HEK293T (cell line): ENCODE results near the gene SUPT3H.
"Not testable (repeated sequence)": the region's sequence is repeated elsewhere in the genome, so short reads cannot be mapped to it uniquely, and the experiment has no call there.

ENCODE experiments used
- CTCF ChIA-PET: fragments of 350-600 bp; formaldehyde crosslinking; extraction: SDS; loops from one replicate; lab custom pipeline; 2021; ENCODE audit warnings: antibody characterized with exemption, inconsistent platforms; lab: Yijun Ruan, JAX
- POLR2A ChIA-PET: fragments of 350-600 bp; formaldehyde crosslinking; extraction: SDS; loops from one replicate; lab custom pipeline; 2020; ENCODE audit warnings: antibody characterized with exemption, inconsistent platforms; lab: Yijun Ruan, JAX
- DNase-seq: peaks from one replicate; pipeline ENCODE4 v3.0.0; 2012; ENCODE audit warnings: mixed read lengths; ENCODE audit errors: extremely low spot score
- ARNT ChIP-seq: fragments of 450-650 bp; IDR thresholded peaks from 2 replicates; pipeline ENCODE4 v1.6.1; 2017; ENCODE audit warnings: mild to moderate bottlenecking
- BHLHE40 ChIP-seq: fragments of 450-650 bp; IDR thresholded peaks from 2 replicates; pipeline ENCODE4 v1.6.1; 2016; ENCODE audit warnings: mild to moderate bottlenecking, moderate library complexity, borderline replicate concordance
- CTBP1 ChIP-seq: fragments of 450-650 bp; IDR thresholded peaks from 2 replicates; pipeline ENCODE4 v1.6.1; 2016; ENCODE audit warnings: borderline replicate concordance
- ELF4 ChIP-seq: fragments of 450-650 bp; IDR thresholded peaks from 2 replicates; pipeline ENCODE4 v1.6.1; 2017; ENCODE audit warnings: antibody characterized with exemption
- FOXA1 ChIP-seq: fragments of 450-650 bp; IDR thresholded peaks from 2 replicates; pipeline ENCODE4 v1.6.1; 2016; ENCODE audit warnings: mild to moderate bottlenecking
- FOXK2 ChIP-seq: fragments of 450-650 bp; IDR thresholded peaks from 2 replicates; pipeline ENCODE4 v1.6.1; 2016; ENCODE audit warnings: mild to moderate bottlenecking
- FOXM1 ChIP-seq: fragments of 450-650 bp; IDR thresholded peaks from 2 replicates; pipeline ENCODE4 v1.6.1; 2017; ENCODE audit warnings: mild to moderate bottlenecking, borderline replicate concordance
- HDGF ChIP-seq: fragments of 450-650 bp; IDR thresholded peaks from 2 replicates; pipeline ENCODE4 v1.6.1; 2017; ENCODE audit warnings: antibody characterized with exemption, borderline replicate concordance
- L3MBTL2 ChIP-seq: fragments of 450-650 bp; conservative IDR thresholded peaks from 2 replicates; pipeline ENCODE4 v1.6.1; 2016; ENCODE audit warnings: mild to moderate bottlenecking
- LEF1 ChIP-seq: fragments of 450-650 bp; IDR thresholded peaks from 2 replicates; pipeline ENCODE4 v1.6.1; 2017; ENCODE audit warnings: mild to moderate bottlenecking, borderline replicate concordance
- NFRKB ChIP-seq: fragments of 450-650 bp; IDR thresholded peaks from 2 replicates; pipeline ENCODE4 v1.6.1; 2016; ENCODE audit warnings: mild to moderate bottlenecking, moderate library complexity
- PKNOX1 ChIP-seq: fragments of 450-650 bp; IDR thresholded peaks from 2 replicates; pipeline ENCODE4 v1.6.1; 2016
- SP1 ChIP-seq: fragments of 450-650 bp; IDR thresholded peaks from 2 replicates; pipeline ENCODE4 v1.6.1; 2017
- SUZ12 ChIP-seq: fragments of 450-650 bp; IDR thresholded peaks from 2 replicates; pipeline ENCODE4 v1.6.1; 2016; ENCODE audit warnings: mild to moderate bottlenecking
- TARDBP ChIP-seq: fragments of 450-650 bp; IDR thresholded peaks from 2 replicates; pipeline ENCODE4 v1.6.1; 2016
- ZNF384 ChIP-seq: fragments of 450-650 bp; IDR thresholded peaks from 2 replicates; pipeline ENCODE4 v1.6.1; 2016

The SUPT3H gene

DNA sequence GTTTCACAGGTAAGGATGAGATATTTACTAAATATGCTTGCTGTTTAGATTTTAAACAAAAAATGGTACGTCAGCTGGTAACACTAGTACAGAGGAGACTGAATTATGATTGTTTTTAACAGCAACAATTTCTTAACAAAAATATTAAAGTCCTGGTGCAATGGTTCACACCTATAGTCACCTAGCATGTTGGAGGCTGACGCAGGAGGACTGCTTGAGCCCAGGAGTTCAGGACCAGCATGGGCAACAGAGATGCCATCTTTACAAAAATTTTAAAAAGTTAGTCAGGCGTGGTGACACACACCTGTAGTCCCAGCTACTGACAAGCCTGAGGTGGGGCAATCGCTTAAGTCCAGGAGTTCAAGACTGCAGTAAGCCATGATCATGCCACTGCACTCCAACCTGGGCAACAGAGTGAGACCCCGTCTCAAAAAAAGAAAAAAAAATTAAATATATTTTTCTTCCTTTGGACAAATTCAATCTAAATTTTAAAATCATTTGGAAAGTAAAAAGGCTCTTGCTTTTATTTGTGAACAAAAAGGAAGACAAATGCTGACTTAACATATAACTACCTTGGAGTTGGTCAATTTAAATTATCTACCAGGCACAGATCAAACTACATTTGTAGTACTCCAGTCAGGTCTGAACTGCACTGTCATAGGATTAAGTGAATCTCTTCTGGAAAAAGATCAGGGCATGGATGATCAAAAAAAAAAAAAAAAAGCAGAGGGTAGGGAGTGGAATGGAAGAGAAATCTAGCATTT lies 87.8 kb downstream of the SUPT3H start:
- ChIA-PET CTCF (no interaction called here), POLR2A (no interaction called here)
- no peak for DNase-seq
- TF ChIP-seq ZNF384 (no peak), SUZ12 (no peak), ELF4 (no peak), SP1 (no peak), ARNT (no peak)

GRCh38 chr6:45286707-45287106 lies 91.0 kb downstream of the SUPT3H start:
- CTCF ChIA-PET, POLR2A ChIA-PET, DNase-seq: not testable (repeated sequence)

- TF ChIP-seq LEF1 (no peak), ARNT (no peak), BHLHE40 (no peak), L3MBTL2 (no peak), SP1 (no peak), FOXA1 (no peak), TARDBP (no peak), ZNF384 (no peak), PKNOX1 (no peak), SUZ12 (no peak), ELF4 (no peak), CTBP1 (no peak), NFRKB (no peak), HDGF (no peak), FOXK2 (no peak), FOXM1 (no peak)
- DNase-seq: no peak
- ChIA-PET CTCF (no interaction called here), POLR2A (no interaction called here)
Measured at GRCh38 chr6:45278367-45278766, 99.4 kb downstream of the SUPT3H start.

- POLR2A ChIA-PET, DNase-seq, CTCF ChIA-PET: not testable (repeated sequence)
Measured at GRCh38 chr6:45277741-45278140, 100.0 kb downstream of the SUPT3H start.

GRCh38 chr6:45275358-45275757 lies 102.4 kb downstream of the SUPT3H start:
- DNase-seq: no peak
- CTCF ChIA-PET: no interaction called here
- TF ChIP-seq BHLHE40 (no peak), ARNT (no peak), SUZ12 (no peak), NFRKB (no peak), FOXM1 (no peak), CTBP1 (no peak), HDGF (no peak), FOXK2 (no peak), TARDBP (no peak), ZNF384 (no peak), ELF4 (no peak), PKNOX1 (no peak), SP1 (no peak), LEF1 (no peak)
- POLR2A ChIA-PET: no interaction called here

DNA sequence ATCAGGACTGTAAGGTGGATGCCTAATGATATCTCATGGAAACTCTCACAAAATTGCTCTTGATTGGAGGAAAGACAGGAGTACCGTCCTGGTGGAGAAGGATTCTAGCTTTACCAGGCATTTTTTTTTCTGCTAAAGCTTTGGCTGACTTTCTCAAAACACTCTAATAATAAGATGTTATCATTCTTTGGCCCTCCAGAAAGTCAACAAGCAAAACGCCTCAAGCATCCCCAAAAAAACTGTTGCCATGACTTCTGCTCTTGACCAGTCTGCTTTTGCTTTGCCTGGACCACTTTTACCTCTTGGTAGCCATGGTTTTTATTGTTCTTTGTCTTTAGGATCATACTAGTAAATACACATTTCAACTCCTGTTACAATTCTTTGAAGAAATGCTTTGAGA lies 105.1 kb downstream of the SUPT3H start:
- POLR2A ChIA-PET: no interaction called here
- no peak for TF ChIP-seq FOXK2
- TF ChIP-seq LEF1: no peak
- no peak for TF ChIP-seq HDGF
- TF ChIP-seq NFRKB: no peak
- TF ChIP-seq CTBP1: no peak
- no peak for TF ChIP-seq FOXA1
- CTCF ChIA-PET: no interaction called here
- no peak for DNase-seq

DNA sequence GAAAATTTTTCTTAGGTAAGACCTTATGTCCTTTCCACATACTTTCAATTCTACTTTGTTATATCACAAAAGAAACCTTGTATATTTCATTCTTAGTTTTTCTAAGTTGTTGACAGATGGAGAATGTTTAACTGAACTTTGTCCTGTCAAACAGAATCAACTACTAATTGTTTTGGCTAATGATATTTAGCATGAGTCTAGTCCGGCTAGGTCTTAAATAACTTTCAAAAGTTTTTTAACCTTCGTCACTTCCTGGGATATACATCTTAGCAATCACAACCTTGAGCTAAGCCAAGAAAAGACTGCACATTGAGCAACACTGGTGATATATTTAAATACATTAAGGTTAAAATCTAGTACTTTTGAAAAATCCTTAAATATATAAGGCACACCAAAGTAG lies 112.5 kb downstream of the SUPT3H start:
- CTCF ChIA-PET: no interaction called here
- no peak for TF ChIP-seq FOXK2
- TF ChIP-seq CTBP1: no peak
- TF ChIP-seq NFRKB: no peak
- no peak for TF ChIP-seq FOXA1
- TF ChIP-seq ELF4: no peak
- no peak for TF ChIP-seq FOXM1
- no peak for TF ChIP-seq PKNOX1
- TF ChIP-seq HDGF: no peak
- no peak for TF ChIP-seq L3MBTL2
- TF ChIP-seq ZNF384: no peak
- TF ChIP-seq LEF1: no peak
- TF ChIP-seq ARNT: no peak
- no peak for TF ChIP-seq TARDBP
- TF ChIP-seq SP1: no peak
- TF ChIP-seq SUZ12: no peak
- DNase-seq: no peak

More for the DNA sequence above, 112.5 kb downstream of the SUPT3H start:
- POLR2A ChIA-PET: no interaction called here
